T-helper 2 cell treated with Interferon-gamma antibody and Interleukin-4, amounts not matched to agents 5 μg/mL and 100 μg/mL, for 36 hours (primary cell): Measurements from ENCODE around the gene MAGI1.
"Not testable (repeated sequence)": the region's sequence is repeated elsewhere in the genome, so short reads cannot be mapped to it uniquely, and the experiment has no call there.

ENCODE experiments used
- DNase-seq: peaks from one replicate; pipeline ENCODE4 v3.0.0; 2021; ENCODE audit warnings: low spot score
- H3K27ac Mint-ChIP-seq: one replicate; pipeline ENCODE4 v1.8.0; 2021; ENCODE audit warnings: mild to moderate bottlenecking, mixed read lengths
- H3K27me3 Mint-ChIP-seq: one replicate; pipeline ENCODE4 v1.8.0; 2021; ENCODE audit warnings: low read depth, mixed read lengths
- H3K36me3 Mint-ChIP-seq: one replicate; pipeline ENCODE4 v1.8.0; 2021; ENCODE audit warnings: low read depth, mixed read lengths
- H3K4me1 Mint-ChIP-seq: one replicate; pipeline ENCODE4 v1.8.0; 2021; ENCODE audit warnings: low read depth, mixed read lengths
- H3K4me3 Mint-ChIP-seq: one replicate; pipeline ENCODE4 v1.8.0; 2022; ENCODE audit warnings: mild to moderate bottlenecking, moderate library complexity, mixed read lengths
- H3K9me3 Mint-ChIP-seq: one replicate; pipeline ENCODE4 v1.8.0; 2021; ENCODE audit warnings: mixed read lengths

The MAGI1 gene

DNA sequence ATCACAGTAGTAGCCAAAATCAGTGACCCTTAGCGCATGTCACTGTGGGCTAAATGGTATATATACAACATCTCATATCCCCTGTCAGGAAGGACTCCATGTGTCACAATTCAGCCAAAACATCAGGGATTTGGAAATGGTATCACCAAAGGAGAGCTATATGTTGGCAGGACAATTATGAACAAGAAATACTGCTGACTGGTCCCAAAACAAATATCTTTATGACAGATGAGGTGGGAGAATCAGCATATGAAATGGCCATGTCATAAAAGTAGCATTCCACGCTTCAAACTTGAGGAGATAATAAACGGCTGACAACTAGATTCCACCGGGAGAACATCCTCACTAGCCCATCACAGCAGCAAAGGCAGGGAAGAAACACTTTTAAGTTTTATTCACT lies 158.4 kb downstream of the MAGI1 start:
- no peaks in the 10 kb centered on the region for H3K9me3 Mint-ChIP-seq

GRCh38 chr3:65879372-65879771 lies 159.3 kb downstream of the MAGI1 start:
- H3K36me3 Mint-ChIP-seq, result no peaks in the 10 kb centered on the region
- H3K4me3 Mint-ChIP-seq, result no peak overlapping the region
- H3K4me1 Mint-ChIP-seq, result no peaks in the 10 kb centered on the region
- no peak for DNase-seq
- no peaks in the 10 kb centered on the region for H3K27me3 Mint-ChIP-seq
- H3K9me3 Mint-ChIP-seq, result no peaks in the 10 kb centered on the region
- no peak overlapping the region for H3K27ac Mint-ChIP-seq

More for the DNA sequence above, 158.4 kb downstream of the MAGI1 start:
- no peak for DNase-seq
- Mint-ChIP-seq H3K27ac (no peak overlapping the region), H3K4me3 (no peak overlapping the region), H3K36me3 (no peaks in the 10 kb centered on the region), H3K4me1 (no peaks in the 10 kb centered on the region), H3K27me3 (no peaks in the 10 kb centered on the region)

DNA sequence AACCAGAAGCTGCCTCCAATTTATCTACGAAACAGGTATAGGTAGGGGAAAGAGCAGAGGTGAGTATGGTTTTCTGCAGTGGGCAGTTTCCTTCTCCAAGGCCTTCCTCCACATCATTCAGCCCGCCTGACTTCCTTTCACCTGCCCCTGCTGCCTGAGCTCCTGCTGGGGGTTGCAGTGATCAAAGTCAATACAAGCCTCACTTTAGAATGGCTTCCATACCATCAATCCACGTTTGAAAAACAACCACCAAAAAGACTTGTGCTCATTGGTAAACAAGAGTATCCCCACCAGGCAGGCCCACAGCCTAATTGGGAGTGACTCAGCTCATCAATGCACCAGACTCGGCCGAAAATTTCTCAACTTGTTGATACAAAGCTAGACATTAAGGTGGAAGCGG lies 159.9 kb downstream of the MAGI1 start:
- no peak overlapping the region for H3K4me3 Mint-ChIP-seq
- no peaks in the 10 kb centered on the region for H3K27me3 Mint-ChIP-seq
- no peak overlapping the region for H3K27ac Mint-ChIP-seq
- no peaks in the 10 kb centered on the region for H3K36me3 Mint-ChIP-seq
- no peak for DNase-seq
- H3K4me1 Mint-ChIP-seq, result no peaks in the 10 kb centered on the region
- no peaks in the 10 kb centered on the region for H3K9me3 Mint-ChIP-seq

- no peaks in the 10 kb centered on the region for H3K9me3 Mint-ChIP-seq
- no peaks in the 10 kb centered on the region for H3K27me3 Mint-ChIP-seq
- H3K27ac Mint-ChIP-seq, result no peak overlapping the region
- H3K4me1 Mint-ChIP-seq, result no peaks in the 10 kb centered on the region
- no peaks in the 10 kb centered on the region for H3K36me3 Mint-ChIP-seq
- H3K4me3 Mint-ChIP-seq, result no peak overlapping the region
- no peak for DNase-seq
Observed at GRCh38 chr3:65877160-65877559, 161.6 kb downstream of the MAGI1 start.

DNA sequence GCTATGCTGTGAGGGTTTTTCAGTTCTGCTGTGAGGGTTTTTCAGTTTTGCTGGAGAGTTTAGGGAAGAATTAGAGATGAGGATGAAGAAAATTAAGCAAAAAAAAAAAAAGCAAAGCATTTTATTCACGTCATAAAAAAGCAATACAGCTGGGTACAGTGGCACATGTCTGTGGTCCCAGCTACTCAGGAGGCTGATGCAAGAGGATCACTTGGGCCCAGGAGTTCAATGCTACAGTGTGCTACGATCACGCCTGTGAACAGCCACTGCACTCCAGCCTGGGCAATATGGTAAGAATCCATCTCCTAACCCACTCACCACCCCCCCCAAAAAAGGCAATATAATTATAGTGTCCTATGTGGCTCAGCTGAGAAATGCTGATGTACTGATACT lies 162.7 kb downstream of the MAGI1 start:
- Mint-ChIP-seq H3K4me1 (no peaks in the 10 kb centered on the region), H3K9me3 (no peaks in the 10 kb centered on the region), H3K27ac (no peak overlapping the region), H3K4me3 (no peak overlapping the region), H3K36me3 (no peaks in the 10 kb centered on the region), H3K27me3 (no peaks in the 10 kb centered on the region)
- no peak for DNase-seq

DNA sequence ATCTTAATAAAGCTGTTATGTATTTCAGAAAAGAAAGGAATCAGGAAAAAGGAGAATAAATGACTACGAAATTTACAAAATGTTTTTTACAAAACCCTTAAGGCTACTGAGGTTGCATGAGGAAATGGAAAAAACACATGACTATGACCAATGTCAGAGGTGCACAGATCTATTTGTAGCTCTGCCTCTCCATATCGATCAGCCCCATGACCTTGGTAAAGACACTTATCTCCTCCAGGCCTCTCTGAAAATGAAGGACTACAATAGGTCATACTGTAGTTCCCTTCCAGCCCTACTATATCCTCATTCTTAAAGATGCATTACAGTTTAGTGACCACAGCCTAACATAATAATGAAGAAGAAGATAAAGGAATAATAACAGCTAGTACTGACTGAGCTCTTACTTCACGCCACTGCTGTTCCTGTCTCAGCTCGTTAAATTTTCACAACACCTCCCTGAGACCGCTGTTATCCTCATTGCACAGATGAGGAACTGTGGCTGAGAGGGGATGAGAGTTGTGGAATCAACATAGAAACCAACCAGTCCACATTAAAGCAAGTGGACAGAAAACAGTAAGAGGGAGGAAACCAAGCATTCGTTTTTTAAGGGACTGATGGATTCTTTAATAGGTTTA lies 163.2 kb downstream of the MAGI1 start:
- Mint-ChIP-seq H3K9me3 (no peaks in the 10 kb centered on the region), H3K4me1 (no peaks in the 10 kb centered on the region)

DNA sequence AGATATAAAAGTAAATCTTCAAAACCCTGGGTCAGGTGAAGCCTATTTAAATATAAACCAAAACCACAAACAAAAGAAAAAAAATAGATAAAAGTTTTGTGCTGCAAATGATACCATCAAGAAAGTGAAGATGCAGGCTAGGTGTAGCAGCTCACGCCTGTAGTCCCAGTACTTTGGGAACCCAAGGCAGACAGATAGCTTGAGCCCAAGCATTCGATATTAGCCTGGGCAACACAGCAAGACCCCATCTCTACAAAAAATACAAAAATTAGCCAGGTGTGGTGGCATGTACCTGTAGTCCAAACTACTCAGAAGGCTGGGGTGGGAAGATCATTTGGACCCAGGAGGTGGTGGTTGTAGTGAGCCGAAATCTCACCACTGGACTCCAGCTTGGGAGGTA lies 164.8 kb downstream of the MAGI1 start:
- DNase-seq, result no peak
- H3K36me3 Mint-ChIP-seq, result no peaks in the 10 kb centered on the region
- H3K4me3 Mint-ChIP-seq, result no peak overlapping the region
- H3K27ac Mint-ChIP-seq, result no peak overlapping the region
- H3K27me3 Mint-ChIP-seq, result no peaks in the 10 kb centered on the region
- H3K9me3 Mint-ChIP-seq, result no peaks in the 10 kb centered on the region
- no peaks in the 10 kb centered on the region for H3K4me1 Mint-ChIP-seq

More for the DNA sequence above, 163.2 kb downstream of the MAGI1 start:
- Mint-ChIP-seq H3K27me3 (no peaks in the 10 kb centered on the region), H3K27ac (no peak overlapping the region), H3K36me3 (no peaks in the 10 kb centered on the region), H3K4me3 (no peak overlapping the region)
- DNase-seq, result no peak

GRCh38 chr3:65873028-65873427 lies 165.7 kb downstream of the MAGI1 start:
- Mint-ChIP-seq H3K27ac (no peak overlapping the region), H3K4me1 (no peaks in the 10 kb centered on the region)
- DNase-seq, result no peak

DNA sequence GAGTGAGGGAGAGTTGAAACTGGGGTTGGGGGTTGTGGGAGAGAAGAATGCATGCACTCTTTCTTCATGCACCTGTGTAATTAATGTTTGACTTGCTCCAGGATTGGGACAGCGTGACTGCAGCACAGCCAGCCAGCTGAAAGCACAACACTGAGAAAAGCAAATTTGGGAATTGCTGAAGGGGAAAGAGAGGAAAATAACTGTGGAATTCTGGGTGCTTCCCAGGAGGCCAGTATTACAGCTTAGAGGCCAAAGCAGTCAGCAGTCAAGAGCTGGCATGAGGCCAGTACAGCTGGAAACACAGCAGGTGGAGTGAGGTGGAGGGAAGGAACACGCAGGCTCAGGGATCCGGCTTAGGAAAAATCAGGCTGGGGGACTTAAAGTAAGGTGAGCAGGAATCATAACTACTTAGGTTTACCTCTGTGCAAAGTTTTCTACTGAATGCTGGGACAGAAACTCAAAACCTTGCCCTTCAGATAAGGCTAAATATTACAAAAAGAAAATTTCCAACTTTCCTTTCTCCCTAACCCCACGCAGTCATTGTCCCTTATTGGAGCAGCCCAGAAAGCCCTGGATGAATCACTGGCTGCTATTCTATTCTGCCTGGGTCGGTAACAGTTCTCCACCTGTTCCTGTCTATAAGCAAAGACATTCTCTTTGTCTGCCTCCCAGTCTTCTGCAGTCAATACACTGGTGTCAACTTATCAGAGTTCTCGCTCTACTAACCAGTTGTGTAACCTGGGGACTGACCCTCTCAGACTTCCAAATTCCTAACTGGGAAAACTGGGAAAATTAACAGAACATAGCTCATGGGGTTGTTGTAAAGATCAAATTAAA lies 167.2 kb downstream of the MAGI1 start:
- no peaks in the 10 kb centered on the region for H3K9me3 Mint-ChIP-seq

More at GRCh38 chr3:65873028-65873427, 165.7 kb downstream of the MAGI1 start:
- H3K36me3 Mint-ChIP-seq, result no peaks in the 10 kb centered on the region
- H3K4me3 Mint-ChIP-seq, result no peak overlapping the region
- no peaks in the 10 kb centered on the region for H3K27me3 Mint-ChIP-seq
- no peaks in the 10 kb centered on the region for H3K9me3 Mint-ChIP-seq

DNA sequence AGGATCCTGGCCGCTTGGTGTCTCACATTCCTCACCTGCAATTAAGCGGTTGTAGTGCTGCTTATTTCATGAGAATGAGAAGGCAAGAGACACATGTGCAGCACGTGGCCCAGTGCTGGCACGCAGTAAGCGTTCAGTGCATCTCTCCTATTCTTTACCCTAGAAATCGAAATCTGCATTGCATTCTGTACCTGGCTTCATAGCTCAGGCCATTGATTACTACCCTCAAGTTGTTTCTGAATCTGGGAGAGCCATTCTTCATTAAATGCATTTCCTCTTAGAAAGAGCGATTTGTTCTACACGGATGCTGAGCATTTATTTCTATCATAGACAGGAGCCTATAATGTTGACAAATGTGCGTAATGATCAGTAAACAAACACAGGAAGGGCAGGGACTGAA lies 168.9 kb downstream of the MAGI1 start:
- no peak overlapping the region for H3K27ac Mint-ChIP-seq
- no peak overlapping the region for H3K4me3 Mint-ChIP-seq
- no peaks in the 10 kb centered on the region for H3K9me3 Mint-ChIP-seq
- no peaks in the 10 kb centered on the region for H3K4me1 Mint-ChIP-seq
- H3K36me3 Mint-ChIP-seq, result no peaks in the 10 kb centered on the region
- no peaks in the 10 kb centered on the region for H3K27me3 Mint-ChIP-seq
- no peak for DNase-seq

More for the DNA sequence above, 167.2 kb downstream of the MAGI1 start:
- Mint-ChIP-seq H3K4me1 (no peaks in the 10 kb centered on the region), H3K36me3 (no peaks in the 10 kb centered on the region), H3K27me3 (no peaks in the 10 kb centered on the region), H3K4me3 (no peak overlapping the region), H3K27ac (no peak overlapping the region)
- DNase-seq, result no peak

DNA sequence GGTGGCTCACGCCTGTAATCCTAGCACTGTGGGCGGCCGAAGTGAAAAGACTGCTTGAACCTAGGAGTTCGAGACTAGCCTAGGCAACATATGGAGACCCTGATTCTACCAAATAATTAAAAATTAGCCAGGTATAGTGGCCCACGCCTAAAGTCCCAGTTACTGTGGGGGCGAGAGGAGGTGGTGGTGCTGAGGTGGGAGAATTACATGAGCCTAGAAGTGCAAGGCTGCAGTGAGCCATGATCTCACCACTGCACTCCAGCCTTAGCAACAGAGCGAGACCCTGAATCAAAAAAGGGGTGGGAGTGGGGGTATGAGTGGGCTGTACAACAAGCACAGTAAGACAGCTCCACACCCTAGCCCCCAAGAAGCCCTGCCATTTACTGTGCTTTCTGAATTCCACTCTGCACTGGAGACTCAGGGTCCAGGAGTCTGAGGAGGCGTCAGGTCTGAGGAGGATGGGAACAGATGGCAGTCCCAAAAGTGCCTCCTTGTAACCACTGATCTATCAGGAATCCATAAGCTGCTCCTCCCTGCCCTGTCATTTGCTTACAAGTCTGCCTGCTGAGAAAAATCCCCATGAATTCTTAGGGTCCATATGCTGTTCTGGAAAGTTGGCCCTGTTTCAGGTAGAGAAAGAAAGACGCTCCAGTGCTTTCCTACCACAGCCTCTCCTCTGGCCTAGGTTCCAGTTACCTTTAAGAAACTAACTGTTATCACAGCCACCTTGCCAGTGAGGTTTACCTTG lies 171.1 kb downstream of the MAGI1 start:
- no peaks in the 10 kb centered on the region for H3K9me3 Mint-ChIP-seq

DNA sequence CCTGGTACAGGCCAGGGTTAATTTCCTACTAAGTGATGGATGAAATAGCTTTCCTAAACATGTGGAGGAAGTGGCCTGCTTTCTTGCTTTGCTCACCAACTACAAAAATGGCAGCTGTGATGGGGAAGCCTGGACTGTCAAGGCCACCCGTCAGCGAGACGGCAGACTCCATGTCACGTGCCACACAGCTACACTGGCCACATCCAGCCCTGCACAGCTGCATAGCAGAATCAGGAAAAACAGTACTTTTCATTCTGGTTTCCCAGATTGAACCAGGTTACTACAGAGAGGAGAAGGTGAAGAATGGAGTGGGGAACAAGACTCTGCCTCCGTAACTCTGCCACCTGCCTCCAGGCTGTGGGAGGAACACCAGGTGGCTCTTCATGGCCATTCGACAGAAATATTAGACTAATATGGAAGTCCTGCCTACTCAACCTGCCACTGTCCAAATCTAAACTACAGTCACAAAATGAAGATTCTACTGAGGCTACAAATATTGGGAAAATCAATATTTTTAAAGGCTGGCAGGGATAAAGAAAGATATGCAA lies 174.3 kb downstream of the MAGI1 start:
- Mint-ChIP-seq H3K27ac (no peak overlapping the region), H3K36me3 (no peaks in the 10 kb centered on the region), H3K9me3 (peaks cover 4% of the 10 kb centered on the region), H3K4me1 (no peaks in the 10 kb centered on the region), H3K27me3 (no peaks in the 10 kb centered on the region), H3K4me3 (no peak overlapping the region)
- DNase-seq, result no peak

More for the DNA sequence above, 171.1 kb downstream of the MAGI1 start:
- H3K4me3 Mint-ChIP-seq, result no peak overlapping the region
- DNase-seq, result no peak
- no peaks in the 10 kb centered on the region for H3K27me3 Mint-ChIP-seq
- H3K4me1 Mint-ChIP-seq, result no peaks in the 10 kb centered on the region
- no peaks in the 10 kb centered on the region for H3K36me3 Mint-ChIP-seq
- no peak overlapping the region for H3K27ac Mint-ChIP-seq

GRCh38 chr3:65861718-65862117 lies 177.0 kb downstream of the MAGI1 start:
- no peaks in the 10 kb centered on the region for H3K27me3 Mint-ChIP-seq
- no peaks in the 10 kb centered on the region for H3K36me3 Mint-ChIP-seq
- no peak overlapping the region for H3K27ac Mint-ChIP-seq
- no peak overlapping the region for H3K4me3 Mint-ChIP-seq
- no peak for DNase-seq
- no peaks in the 10 kb centered on the region for H3K4me1 Mint-ChIP-seq
- peaks cover 4% of the 10 kb centered on the region for H3K9me3 Mint-ChIP-seq

DNA sequence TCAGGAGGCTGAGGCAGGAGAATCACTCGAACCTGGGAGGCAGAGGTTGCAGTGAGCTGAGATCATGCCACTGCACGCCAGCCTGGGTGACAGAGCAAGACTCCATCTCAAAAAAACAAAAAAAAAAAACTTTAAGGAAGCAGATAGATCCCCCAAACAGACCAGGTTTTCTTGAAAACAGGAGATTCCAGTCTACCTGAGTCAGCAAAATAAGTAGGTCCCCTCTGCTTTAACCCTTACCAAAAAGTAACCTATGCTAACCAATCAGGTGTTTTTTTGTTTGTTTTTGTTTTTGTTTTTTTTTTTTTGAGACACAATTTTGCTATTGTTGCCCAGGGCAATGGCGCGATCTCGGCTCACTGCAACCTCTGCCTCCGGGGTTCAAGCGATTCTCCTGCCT lies 179.1 kb downstream of the MAGI1 start:
- H3K9me3 Mint-ChIP-seq, H3K36me3 Mint-ChIP-seq, H3K4me3 Mint-ChIP-seq, H3K27me3 Mint-ChIP-seq, H3K27ac Mint-ChIP-seq, DNase-seq, H3K4me1 Mint-ChIP-seq: not testable (repeated sequence)
